ENCODE measurements around the gene PCMT1.
A peak's percentile ranks its signal among the peaks of the same experiment; 100 is the strongest.

PCMT1 gene

DNA sequence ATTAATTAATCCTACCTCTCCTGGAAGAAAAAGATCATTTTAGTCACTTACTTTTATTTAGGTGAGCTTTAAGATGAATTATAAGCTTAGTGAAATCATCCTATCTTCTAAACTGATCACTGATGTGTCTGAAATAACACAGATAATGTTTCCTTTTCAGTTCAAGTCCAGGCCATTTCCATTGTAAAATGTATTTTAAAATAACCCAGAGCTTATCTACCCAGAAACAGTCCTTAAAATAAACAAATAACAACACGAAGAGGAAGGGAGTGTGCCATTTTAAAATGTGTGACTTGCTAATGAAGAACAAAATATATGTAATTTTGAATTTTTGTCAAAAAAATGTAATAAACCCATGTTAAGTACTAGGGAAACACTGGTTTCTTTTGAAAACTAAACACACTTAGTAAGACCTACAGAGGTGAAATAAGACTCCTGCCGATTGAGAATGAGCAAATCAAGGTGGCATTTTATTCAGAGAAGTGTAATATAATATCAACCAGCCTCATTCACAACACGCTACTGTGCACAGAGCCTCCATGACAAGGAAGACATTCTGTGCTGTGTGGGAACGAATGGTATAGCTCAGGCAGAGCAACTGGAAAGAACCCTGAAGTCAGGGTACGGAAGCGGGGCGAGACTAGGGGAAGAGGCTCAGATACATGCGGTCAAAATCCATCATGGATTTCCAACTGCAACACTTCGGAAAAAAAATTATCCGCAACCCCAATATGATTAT is 106.9 kb downstream of the PCMT1 start:
- no peak for DNase-seq

GRCh38 chr6:149857541-149857940 is 108.0 kb downstream of the PCMT1 start:
- no peak for DNase-seq

DNA sequence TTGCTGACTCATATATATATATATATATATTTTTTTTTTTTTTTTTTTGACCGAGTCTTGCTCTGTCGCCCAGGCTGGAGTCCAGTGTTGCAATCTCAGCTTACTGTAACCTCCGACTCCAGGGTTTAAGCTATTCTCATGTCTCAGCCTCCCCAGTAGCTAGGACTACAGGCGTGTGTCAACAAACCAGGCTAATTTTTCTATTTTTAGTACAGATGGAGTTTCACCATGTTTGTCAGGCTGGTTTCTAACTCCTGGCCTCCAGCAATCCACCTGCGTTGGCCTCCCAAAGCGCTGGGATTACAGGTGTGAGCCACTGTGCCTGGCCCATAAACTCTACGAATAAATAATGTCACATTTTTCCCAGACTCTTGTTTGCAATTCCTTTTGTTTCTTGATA is 109.8 kb downstream of the PCMT1 start:
- DNase-seq = peak in 2 of 3 experiments; percentile 52 to 84

DNA sequence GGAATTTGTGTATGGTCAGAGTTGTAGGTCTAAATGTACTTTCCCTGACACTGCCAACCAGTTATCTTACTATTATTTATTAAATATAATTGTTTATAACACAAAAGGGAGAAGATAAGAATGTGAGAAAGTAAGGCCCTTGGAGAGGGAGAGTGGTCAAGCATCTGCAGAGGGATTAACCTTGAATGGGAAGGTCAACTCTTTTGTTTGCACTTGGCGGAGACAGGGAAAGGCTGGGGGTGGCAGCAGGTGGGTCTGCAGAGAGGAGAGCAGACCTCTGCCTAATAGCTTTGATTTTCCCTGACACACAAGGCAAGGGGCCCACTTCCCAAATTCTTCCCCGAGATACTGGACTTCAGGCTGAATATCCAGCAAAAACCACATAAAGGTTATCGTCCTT is 110.4 kb downstream of the PCMT1 start:
- peak in 2 of 3 experiments; percentile 17 to 54 for DNase-seq

DNA sequence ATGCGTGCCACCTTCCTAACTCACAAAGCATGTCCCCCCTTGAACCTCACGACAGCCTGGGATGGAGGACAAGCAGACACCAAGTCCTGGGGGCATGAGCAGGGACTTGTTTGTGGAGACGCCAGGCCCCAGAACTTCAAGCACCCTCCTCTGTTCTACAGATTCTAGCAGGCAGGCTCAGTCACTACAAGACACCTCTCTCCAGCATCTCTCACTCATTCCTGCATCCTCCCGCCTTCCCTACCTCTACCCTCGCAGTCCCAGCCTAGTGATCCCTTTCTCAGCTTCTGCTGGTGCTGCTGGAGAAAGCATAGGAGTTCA is 110.9 kb downstream of the PCMT1 start:
- no peak for DNase-seq
